Measurements from ENCODE around the gene LIN54. TPM values are rescaled to one million over a fixed set of nuclear protein-coding genes. Genes with fewer than 3 reads are reported as not detected.

Gene LIN54
- total and polyA plus RNA-seq, 2 of the 13 experiments (the other 11 are each of a cell fraction or from before 2014, with no cell fraction given) = 25.2 to 32.9 TPM

- no peak for TF ChIP-seq ZNF280B (CRISPR knock-in tag; IDR thresholded peaks at IDR 0.05; ENCODE audit: borderline replicate concordance)
- TF ChIP-seq SALL1 (CRISPR knock-in tag; IDR thresholded peaks at IDR 0.05) = no peak
- no peak for TF ChIP-seq KAT8 (CRISPR knock-in tag; IDR thresholded peaks at IDR 0.05)
- TF ChIP-seq ZKSCAN5 (CRISPR knock-in tag; IDR thresholded peaks at IDR 0.05) = no peak
- TF ChIP-seq ZNF850 (CRISPR knock-in tag; conservative IDR thresholded peaks at IDR 0.05) = no peak
- TF ChIP-seq CAMTA2 (CRISPR knock-in tag; IDR thresholded peaks at IDR 0.05; ENCODE audit: borderline replicate concordance) = no peak
These were observed 61.9 kb downstream of the LIN54 start (continued) for GRCh38 chr4:82948647-82949204.

DNA sequence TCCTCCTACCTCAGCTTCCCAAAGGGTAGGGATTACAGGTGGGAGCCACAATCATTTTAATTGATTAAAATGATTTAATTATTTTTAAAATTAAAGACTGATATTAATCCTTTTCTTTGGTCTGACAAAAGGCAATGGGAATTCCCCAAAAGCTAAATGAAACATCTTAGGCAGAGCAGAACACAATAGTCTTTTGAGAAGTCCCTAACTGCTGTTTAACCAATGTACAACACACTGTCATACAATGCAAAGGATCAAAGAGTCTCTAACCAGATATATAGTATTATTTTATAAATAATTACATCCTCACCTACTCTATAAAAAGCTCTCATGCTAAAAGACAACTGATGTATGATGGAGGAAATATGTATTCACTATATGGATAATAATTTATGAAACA, 63.1 kb downstream of the LIN54 start:
- no peaks in the 10 kb centered on the region for H3K27me3 ChIP-seq (ENCODE audit: control insufficient read depth in 1 of 2, insufficient read depth in 2 of 2, low read length in 2 of 2)
- POLR2A ChIA-PET = no interaction called here
- intact Hi-C loops (cut with micrococcal nuclease; ENCODE audit: unreplicated experiment) (no loop called here), in situ Hi-C loops (cut with HindIII; ENCODE audit: extremely low pct_ligation_motif_present, low pct_unique_long_range_greater_than_20kb) (no loop called here)
- no peaks in the 10 kb centered on the region for H3K4me1 ChIP-seq (ENCODE audit: insufficient read depth, low read length)
- no peak overlapping the region for H3K27ac ChIP-seq (ENCODE audit: extremely low read length, insufficient read depth, low read length)
- CTCF ChIA-PET (ENCODE audit: low intra/inter-chr PET ratio, low total read pairs) = no interaction called here
- no TSS peak for BruUV-seq (replicated peaks)
- ATAC-seq (no peak), DNase-seq (ENCODE audit: low spot score) (no peak), FAIRE-seq (no peak)
- no peaks in the 10 kb centered on the region for H4K20me1 ChIP-seq (ENCODE audit: insufficient read depth, low read length)
- H3K4me3 ChIP-seq (replicated peaks in 1 of 3; ENCODE audit: insufficient read depth in 1 of 3, low read depth in 2 of 3, low read length in 3 of 3) = no peak overlapping the region
- no peaks in the 10 kb centered on the region for H3K9me3 ChIP-seq (ENCODE audit: low read length)
- no peak overlapping the region for H3K9ac ChIP-seq (ENCODE audit: insufficient read depth, low read depth, low read length)
- H2AFZ ChIP-seq (ENCODE audit: low read length) = no peak overlapping the region
- H3K36me3 ChIP-seq (replicated peaks in 1 of 2; ENCODE audit: control insufficient read depth in 1 of 2, insufficient read depth in 2 of 2, low read length in 2 of 2) = peaks cover 0 to 48% of the 10 kb centered on the region in 2 experiments; a peak in 4 of 5 replicates
- no peak overlapping the region for H3K4me2 ChIP-seq (ENCODE audit: low read depth, low read length)
- peaks cover 4% of the 10 kb centered on the region for H3K79me2 ChIP-seq (ENCODE audit: insufficient read depth, low read length)
- TF ChIP-seq, protein P1, sequence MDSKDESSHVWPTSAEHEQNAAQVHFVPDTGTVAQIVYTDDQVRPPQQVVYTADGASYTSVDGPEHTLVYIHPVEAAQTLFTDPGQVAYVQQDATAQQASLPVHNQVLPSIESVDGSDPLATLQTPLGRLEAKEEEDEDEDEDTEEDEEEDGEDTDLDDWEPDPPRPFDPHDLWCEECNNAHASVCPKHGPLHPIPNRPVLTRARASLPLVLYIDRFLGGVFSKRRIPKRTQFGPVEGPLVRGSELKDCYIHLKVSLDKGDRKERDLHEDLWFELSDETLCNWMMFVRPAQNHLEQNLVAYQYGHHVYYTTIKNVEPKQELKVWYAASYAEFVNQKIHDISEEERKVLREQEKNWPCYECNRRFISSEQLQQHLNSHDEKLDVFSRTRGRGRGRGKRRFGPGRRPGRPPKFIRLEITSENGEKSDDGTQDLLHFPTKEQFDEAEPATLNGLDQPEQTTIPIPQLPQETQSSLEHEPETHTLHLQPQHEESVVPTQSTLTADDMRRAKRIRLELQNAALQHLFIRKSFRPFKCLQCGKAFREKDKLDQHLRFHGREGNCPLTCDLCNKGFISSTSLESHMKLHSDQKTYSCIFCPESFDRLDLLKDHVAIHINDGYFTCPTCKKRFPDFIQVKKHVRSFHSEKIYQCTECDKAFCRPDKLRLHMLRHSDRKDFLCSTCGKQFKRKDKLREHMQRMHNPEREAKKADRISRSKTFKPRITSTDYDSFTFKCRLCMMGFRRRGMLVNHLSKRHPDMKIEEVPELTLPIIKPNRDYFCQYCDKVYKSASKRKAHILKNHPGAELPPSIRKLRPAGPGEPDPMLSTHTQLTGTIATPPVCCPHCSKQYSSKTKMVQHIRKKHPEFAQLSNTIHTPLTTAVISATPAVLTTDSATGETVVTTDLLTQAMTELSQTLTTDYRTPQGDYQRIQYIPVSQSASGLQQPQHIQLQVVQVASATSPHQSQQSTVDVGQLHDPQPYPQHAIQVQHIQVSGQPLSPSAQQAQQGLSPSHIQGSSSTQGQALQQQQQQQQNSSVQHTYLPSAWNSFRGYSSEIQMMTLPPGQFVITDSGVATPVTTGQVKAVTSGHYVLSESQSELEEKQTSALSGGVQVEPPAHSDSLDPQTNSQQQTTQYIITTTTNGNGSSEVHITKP (CRISPR knock-in tag; IDR thresholded peaks at IDR 0.05; ENCODE audit: low read depth) = no peak
- no peak for TF ChIP-seq JARID2 (CRISPR knock-in tag; IDR thresholded peaks at IDR 0.05; ENCODE audit: insufficient replicate concordance)
- no peak for TF ChIP-seq MAX (IDR thresholded peaks at IDR 0.05)
- TF ChIP-seq ZNF335 (CRISPR knock-in tag; IDR thresholded peaks at IDR 0.05) = no peak
- TF ChIP-seq, protein P2, sequence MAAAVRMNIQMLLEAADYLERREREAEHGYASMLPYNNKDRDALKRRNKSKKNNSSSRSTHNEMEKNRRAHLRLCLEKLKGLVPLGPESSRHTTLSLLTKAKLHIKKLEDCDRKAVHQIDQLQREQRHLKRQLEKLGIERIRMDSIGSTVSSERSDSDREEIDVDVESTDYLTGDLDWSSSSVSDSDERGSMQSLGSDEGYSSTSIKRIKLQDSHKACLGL (CRISPR knock-in tag; IDR thresholded peaks at IDR 0.05) = no peak
- no peak for TF ChIP-seq FOXK2 (IDR thresholded peaks at IDR 0.05)
- no peak for TF ChIP-seq GATAD1 (CRISPR knock-in tag; IDR thresholded peaks at IDR 0.05)
- no peak for TF ChIP-seq PBX3 (CRISPR knock-in tag; IDR thresholded peaks at IDR 0.05; ENCODE audit: borderline replicate concordance)
- TF ChIP-seq ZNF781 (CRISPR knock-in tag; IDR thresholded peaks at IDR 0.05; ENCODE audit: borderline replicate concordance, not compliant biosample characterization) = no peak
- TF ChIP-seq ZC3H13 (CRISPR knock-in tag; IDR thresholded peaks at IDR 0.05) = no peak
- no peak for TF ChIP-seq ZNF431 (CRISPR knock-in tag; IDR thresholded peaks at IDR 0.05; ENCODE audit: borderline replicate concordance, low read depth)
- no peak for TF ChIP-seq ZNF451 (CRISPR knock-in tag; IDR thresholded peaks at IDR 0.05)
